CD4-positive, alpha-beta T cell (primary cell): Measurements from ENCODE around the gene BCAR3. TPM values are rescaled to one million over a fixed set of nuclear protein-coding genes. Genes with fewer than 3 reads are reported as not detected.

Source experiments
- ATAC-seq: fragments of 200-7000 bp; cut with Tn5 transposase; one replicate; pipeline ENCODE4 v1.10.0; 2022; ENCODE audit warnings: mild to moderate bottlenecking; ENCODE audit not compliant: poor library complexity
- CTCF ChIA-PET: fragments of 350-600 bp; sonication (Branson Sonifier 250); formaldehyde crosslinking; loops from one replicate; lab custom pipeline; 2021; ENCODE audit warnings: antibody characterized with exemption, inconsistent platforms; lab: Charles Lee
- POLR2A ChIA-PET: fragments of 350-600 bp; sonication (Branson Sonifier 250); formaldehyde crosslinking; loops from one replicate; lab custom pipeline; 2021; ENCODE audit warnings: antibody characterized with exemption, inconsistent platforms; lab: Charles Lee
- DNase-seq, 14 experiments: peaks; one replicate each; pipeline ENCODE4 v3.0.0-alpha.2; 2013 to 2020; ENCODE audit warnings: mixed read lengths in 2 of 14
- H3K27ac ChIP-seq, 2 donors: one replicate each; pipeline versions ENCODE4 v1.5.1 to v1.7.0; 2013; ENCODE audit warnings: low read length in 2 of 2, low read depth in 1 of 2, mild to moderate bottlenecking in 1 of 2
- H3K27me3 ChIP-seq, 2 experiments: 1 replicate in 1 of 2; 2 replicates in 1 of 2; pipeline versions ENCODE4 v1.6.1 to v1.7.0; 2013; ENCODE audit warnings: low read length in 2 of 2, control low read depth in 1 of 2, mild to moderate bottlenecking in 1 of 2, moderate library complexity in 1 of 2; ENCODE audit not compliant: insufficient read depth in 2 of 2, control insufficient read depth in 1 of 2
- H3K36me3 ChIP-seq: one replicate; pipeline ENCODE4 v1.6.1; 2013; ENCODE audit warnings: low read length, control low read depth; ENCODE audit not compliant: insufficient read depth
- H3K4me1 ChIP-seq: one replicate; pipeline ENCODE4 v1.6.1; 2013; ENCODE audit warnings: low read length, control low read depth; ENCODE audit not compliant: insufficient read depth
- H3K4me3 ChIP-seq: one replicate; pipeline ENCODE4 v1.5.1; 2013; ENCODE audit warnings: mild to moderate bottlenecking, low read length, moderate library complexity
- H3K9me3 ChIP-seq, 2 experiments: 1 replicate in 1 of 2; 2 replicates in 1 of 2; pipeline versions ENCODE4 v1.6.1 to v1.7.0; 2013; ENCODE audit warnings: low read length in 2 of 2, mild to moderate bottlenecking in 2 of 2, control low read depth in 1 of 2, moderate library complexity in 1 of 2; ENCODE audit not compliant: control insufficient read depth in 1 of 2, insufficient read depth in 1 of 2
- H3K27ac Mint-ChIP-seq: one replicate; pipeline ENCODE4 v1.8.0; 2020; ENCODE audit warnings: mixed read lengths
- H3K27me3 Mint-ChIP-seq: one replicate; pipeline ENCODE4 v1.8.0; 2021; ENCODE audit warnings: mixed read lengths
- H3K36me3 Mint-ChIP-seq: one replicate; pipeline ENCODE4 v1.8.0; 2021; ENCODE audit warnings: low read depth, mixed read lengths
- H3K4me1 Mint-ChIP-seq: one replicate; pipeline ENCODE4 v1.8.0; 2021; ENCODE audit warnings: low read depth, mixed read lengths
- H3K4me3 Mint-ChIP-seq: one replicate; pipeline ENCODE4 v1.8.0; 2020; ENCODE audit warnings: mild to moderate bottlenecking, mixed read lengths
- H3K9me3 Mint-ChIP-seq: one replicate; pipeline ENCODE4 v1.8.0; 2020; ENCODE audit warnings: mixed read lengths
- CTCF ChIP-seq: fragments of 200-600 bp; IDR thresholded peaks from one replicate; pipeline ENCODE4 v1.8.0; 2022; ENCODE audit warnings: antibody characterized with exemption, mild to moderate bottlenecking
- intact Hi-C, 2 experiments: fragments of 100-400 bp; cut with DNase I in 1 of 2; cut with micrococcal nuclease in 1 of 2; formaldehyde crosslinking; loops; one replicate each; pipeline versions ENCODE4 v1.15.1 to v1.9.0; 2023 to 2025; cut with DNase I, micrococcal nuclease
- total RNA-seq, 174 experiments: library from RNA in 2 of 174; stranded (reverse) in 2 of 174; gene quantifications; one replicate each; pipeline ENCODE4 v1.2.3 and lab custom pipeline; 2021 to 2026

Gene BCAR3
- total RNA-seq, 2 experiments from 2014 or later, result 0.47 to 0.92 TPM

DNA sequence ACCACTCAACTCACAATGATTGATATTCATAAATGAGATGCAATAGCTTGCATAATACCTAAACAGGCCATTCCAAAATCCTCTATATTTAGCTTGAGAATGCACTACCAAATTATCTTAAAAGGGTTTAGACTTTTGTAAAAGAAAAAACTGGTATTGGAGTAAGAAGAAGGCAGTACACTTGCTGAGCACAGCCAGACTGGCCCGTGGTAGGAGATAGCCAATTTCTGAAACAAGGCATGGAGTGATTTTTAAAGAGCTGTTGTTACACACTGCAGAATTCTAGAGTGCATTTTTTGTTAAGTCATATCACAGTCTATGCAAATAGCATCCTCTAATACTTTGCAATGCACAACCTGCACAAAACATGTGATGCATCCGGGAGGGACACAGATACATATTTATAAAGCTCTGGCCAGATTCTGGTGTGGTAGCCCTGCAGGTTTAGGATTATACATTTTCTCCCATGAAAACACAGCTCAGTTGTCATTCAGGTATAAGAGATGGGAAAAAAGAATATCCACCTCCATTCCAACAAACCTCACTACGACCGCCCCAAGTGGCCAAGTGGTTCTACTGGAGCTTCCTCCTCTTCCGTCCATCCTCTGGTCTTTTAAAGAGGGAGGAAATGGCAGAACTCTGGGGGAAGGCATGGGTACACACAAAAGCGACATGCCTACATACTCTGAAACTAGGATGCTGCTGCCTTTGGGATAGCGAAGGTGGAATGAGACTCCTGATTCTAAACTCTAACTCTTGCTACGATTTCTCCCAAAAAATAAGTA is 40.8 kb downstream of the BCAR3 start:
- CTCF ChIA-PET, result no interaction called here
- DNase-seq (no peak), ATAC-seq (no peak)
- no peaks in the 10 kb centered on the region for H3K27me3 ChIP-seq
- POLR2A ChIA-PET, result no interaction called here
- Mint-ChIP-seq H3K4me3 (no peak overlapping the region), H3K9me3 (no peaks in the 10 kb centered on the region), H3K36me3 (no peaks in the 10 kb centered on the region), H3K4me1 (peaks cover 5% of the 10 kb centered on the region), H3K27me3 (no peaks in the 10 kb centered on the region), H3K27ac (no peak overlapping the region)
- TF ChIP-seq CTCF, result no peak
- H3K4me1 ChIP-seq, result no peaks in the 10 kb centered on the region
- intact Hi-C loops, result no loop called here
- no peak overlapping the region for H3K4me3 ChIP-seq
- no peak overlapping the region for H3K27ac ChIP-seq
- no peaks in the 10 kb centered on the region for H3K36me3 ChIP-seq
- no peaks in the 10 kb centered on the region for H3K9me3 ChIP-seq

- H3K27ac ChIP-seq, result no peak overlapping the region
- DNase-seq (no peak), ATAC-seq (no peak)
- no peaks in the 10 kb centered on the region for H3K36me3 Mint-ChIP-seq
- TF ChIP-seq CTCF, result no peak
- no peaks in the 10 kb centered on the region for H3K27me3 Mint-ChIP-seq
- CTCF ChIA-PET, result no interaction called here
- intact Hi-C loops, result no loop called here
- H3K27me3 ChIP-seq, result no peaks in the 10 kb centered on the region
- no peak overlapping the region for H3K27ac Mint-ChIP-seq
- POLR2A ChIA-PET, result interaction anchor here (0.6 kb wide), 1 partner anchor 57 kb away, joined by 3 read pairs; no protein-coding TSS in a partner anchor
- no peak overlapping the region for H3K4me3 Mint-ChIP-seq
- H3K9me3 Mint-ChIP-seq, result no peaks in the 10 kb centered on the region
- H3K4me3 ChIP-seq, result no peak overlapping the region
- no peaks in the 10 kb centered on the region for H3K4me1 ChIP-seq
- peaks cover 2% of the 10 kb centered on the region for H3K4me1 Mint-ChIP-seq
- no peaks in the 10 kb centered on the region for H3K9me3 ChIP-seq
- no peaks in the 10 kb centered on the region for H3K36me3 ChIP-seq
These were observed 42.7 kb downstream of the BCAR3 start for GRCh38 chr1:93638981-93639380.

DNA sequence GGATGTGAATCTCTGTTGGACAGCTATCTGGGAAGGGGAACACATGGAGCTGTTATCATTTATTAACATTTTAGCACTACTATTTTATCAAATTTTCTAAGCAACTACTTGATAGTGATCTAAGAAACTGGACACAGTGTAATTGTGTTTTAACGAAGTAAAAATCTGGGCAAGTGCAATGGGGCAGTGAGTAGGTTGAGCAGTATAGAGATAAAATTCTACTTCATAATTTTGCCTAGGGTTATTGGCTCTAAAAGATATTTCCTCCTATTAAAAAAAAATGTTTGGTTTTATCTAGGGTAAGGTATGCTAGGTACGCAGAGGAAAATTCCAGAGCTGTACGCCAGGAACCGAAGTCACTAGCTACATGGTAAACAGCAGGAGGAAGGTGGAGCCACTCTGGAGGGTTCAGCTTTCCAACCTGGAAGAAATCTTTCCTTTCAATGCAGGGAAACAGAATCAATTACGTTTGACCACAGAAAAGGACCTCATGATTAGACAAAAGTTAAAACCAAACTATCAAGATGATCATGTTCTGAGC is 43.3 kb downstream of the BCAR3 start:
- ATAC-seq (no peak), DNase-seq (no peak)
- intact Hi-C loops, result no loop called here
- Mint-ChIP-seq H3K27me3 (no peaks in the 10 kb centered on the region), H3K4me3 (no peak overlapping the region), H3K9me3 (no peaks in the 10 kb centered on the region), H3K36me3 (no peaks in the 10 kb centered on the region), H3K27ac (no peak overlapping the region), H3K4me1 (no peaks in the 10 kb centered on the region)
- ChIA-PET CTCF (no interaction called here), POLR2A (interaction anchor here (0.6 kb wide), 1 partner anchor 58 kb away, joined by 3 read pairs; no protein-coding TSS in a partner anchor)
- no peak for TF ChIP-seq CTCF
- H3K4me1 ChIP-seq, result no peaks in the 10 kb centered on the region
- H3K27ac ChIP-seq, result no peak overlapping the region
- H3K36me3 ChIP-seq, result no peaks in the 10 kb centered on the region
- no peak overlapping the region for H3K4me3 ChIP-seq
- H3K9me3 ChIP-seq, result no peaks in the 10 kb centered on the region
- no peaks in the 10 kb centered on the region for H3K27me3 ChIP-seq
